Measurements from ENCODE around the gene SCAMP2. TPM values are rescaled to one million over a fixed set of nuclear protein-coding genes. Genes with fewer than 3 reads are reported as not detected.

SCAMP2 gene
- total and polyA plus RNA-seq, 10 of the 15 experiments (the other 5 are each of a cell fraction or from before 2014, with no cell fraction given): 10.9 to 158 (median 99.6) TPM

DNA sequence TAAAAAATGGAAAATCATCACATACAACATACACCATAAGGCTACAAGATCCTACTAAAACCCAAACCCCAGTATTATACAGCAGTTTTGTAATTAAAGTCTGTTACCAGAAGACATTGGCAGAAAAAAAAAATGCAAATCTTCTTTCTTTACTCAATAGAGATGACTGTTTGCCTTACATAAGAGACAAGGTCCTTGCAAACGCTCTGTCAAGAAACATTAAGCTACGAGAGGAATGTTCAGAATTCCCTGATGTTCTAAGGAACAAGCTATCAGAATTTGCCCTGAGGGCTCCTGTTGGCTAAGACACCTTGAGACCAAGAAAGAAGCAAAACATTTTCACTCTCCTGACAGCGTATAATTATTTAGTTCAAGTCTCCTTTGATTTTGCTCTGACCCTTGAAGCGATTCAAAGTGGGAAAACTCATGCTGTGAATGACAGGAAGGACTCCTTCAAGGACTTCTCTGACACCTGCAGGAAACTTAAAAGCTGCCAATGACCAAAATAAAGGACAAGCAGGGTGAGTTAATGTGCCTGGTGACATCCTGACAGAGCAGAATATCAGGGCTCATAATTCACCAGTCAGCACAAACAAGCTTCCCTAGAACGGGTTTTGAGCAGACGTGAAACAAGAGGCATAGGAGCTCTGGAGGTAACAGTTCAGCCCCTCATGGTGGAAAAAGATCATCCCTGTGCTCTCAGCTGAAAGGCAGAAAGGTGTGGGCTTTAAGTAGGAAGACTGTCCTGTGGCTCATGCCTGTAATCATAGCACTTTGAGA is 2.5 kb downstream of the SCAMP2 start:
- CTCF ChIA-PET: interaction anchor here (1.1 to 11.2 kb wide), 21 partner anchors 9 to 102 kb away, joined by 3 to 129 read pairs (median 5); partner anchors contain the start of gene FAM219B
- TSS peak; percentile 81 for BruUV-seq (replicated peaks)
- intact Hi-C loops (cut with micrococcal nuclease; ENCODE audit: unreplicated experiment) (loop anchor here (2.0 kb wide), 2 partner anchors 14 to 28 kb away; partner anchors contain the start of gene ULK3), in situ Hi-C loops (cut with MboI) (no loop called here)
- Histone ChIP-seq H3K36me3 (ENCODE audit: control insufficient read depth in 2 of 2, insufficient read depth in 2 of 2, low read length in 1 of 2) (peaks cover 2 to 16% of the 10 kb centered on the region in 2 experiments; a peak in 2 of 4 replicates), H3K9me3 (replicated peaks; ENCODE audit: control insufficient read depth, insufficient read depth, low read length) (peaks cover 12% of the 10 kb centered on the region), H3K79me2 (ENCODE audit: control insufficient read depth, insufficient read depth, low read length) (peaks cover 68% of the 10 kb centered on the region), H3K4me1 (ENCODE audit: control insufficient read depth, insufficient read depth, low read length) (peaks cover 40% of the 10 kb centered on the region), H2AFZ (ENCODE audit: control insufficient read depth, low read depth, low read length) (no peak overlapping the region), H3K9ac (ENCODE audit: control insufficient read depth, insufficient read depth, low read length) (peak overlapping the region; percentile 70), H3K27ac (ENCODE audit: control insufficient read depth, insufficient read depth) (peak overlapping the region; percentile 94), H3K4me3 (peak overlapping the region; percentile 93), H3K4me2 (ENCODE audit: control insufficient read depth, insufficient read depth) (peak overlapping the region; percentile 79), H4K20me1 (ENCODE audit: control insufficient read depth, insufficient read depth) (no peaks in the 10 kb centered on the region), H3K27me3 (replicated peaks in 1 of 2; ENCODE audit: control insufficient read depth in 2 of 2, insufficient read depth in 2 of 2, low read length in 1 of 2) (no peaks in the 10 kb centered on the region)
- SMC1A ChIA-PET (ENCODE audit: uncharacterized antibody, unreplicated experiment): interaction anchor here (0.8 to 6.5 kb wide), 25 partner anchors 12 to 486 kb away, joined by 3 to 120 read pairs (median 5); partner anchors contain the start of genes CLK3, FAM219B and ULK3
- 0% methylated on average over 6 of the region's 6 CpGs for WGBS (ENCODE audit: insufficient coverage, insufficient replicate concordance, low lambda C conversion rate, missing lambda C conversion rate)
- RAD21 ChIA-PET (ENCODE audit: unreplicated experiment): interaction anchor here (0.9 to 4.8 kb wide), 21 partner anchors 11 to 157 kb away, joined by 3 to 57 read pairs (median 10); partner anchors contain the start of genes CSK, FAM219B, SCAMP5 and ULK3
- DNase-seq (ENCODE audit: low read depth, low spot score) (no peak), FAIRE-seq (peak; percentile 23), ATAC-seq (no peak)
- POLR2A ChIA-PET: interaction anchor here (0.6 to 5.2 kb wide), 25 partner anchors 12 to 252 kb away, joined by 3 to 80 read pairs (median 4); partner anchors contain the start of genes CSK, FAM219B, MPI and ULK3
- TF ChIP-seq TARDBP (IDR thresholded peaks at IDR 0.05; ENCODE audit: borderline replicate concordance): no peak
- TF ChIP-seq KDM1A (IDR thresholded peaks at IDR 0.05; ENCODE audit: borderline replicate concordance): no peak
- TF ChIP-seq POLR2AphosphoS5 (IDR thresholded peaks at IDR 0.05; ENCODE audit: low read length): peak; percentile 32; the same call in 1 of the 2 replicates
- TF ChIP-seq GABPA (IDR thresholded peaks at IDR 0.05; ENCODE audit: low read depth): no peak
- TF ChIP-seq RUNX3 (IDR thresholded peaks at IDR 0.05; ENCODE audit: low read length): 0 out of 2 replicates have a peak, but pooled peaks have one; percentile 5
- no peak for TF ChIP-seq SIX5 (IDR thresholded peaks at IDR 0.05; ENCODE audit: low read depth, low read length, severe bottlenecking)
- TF ChIP-seq, protein P1, sequence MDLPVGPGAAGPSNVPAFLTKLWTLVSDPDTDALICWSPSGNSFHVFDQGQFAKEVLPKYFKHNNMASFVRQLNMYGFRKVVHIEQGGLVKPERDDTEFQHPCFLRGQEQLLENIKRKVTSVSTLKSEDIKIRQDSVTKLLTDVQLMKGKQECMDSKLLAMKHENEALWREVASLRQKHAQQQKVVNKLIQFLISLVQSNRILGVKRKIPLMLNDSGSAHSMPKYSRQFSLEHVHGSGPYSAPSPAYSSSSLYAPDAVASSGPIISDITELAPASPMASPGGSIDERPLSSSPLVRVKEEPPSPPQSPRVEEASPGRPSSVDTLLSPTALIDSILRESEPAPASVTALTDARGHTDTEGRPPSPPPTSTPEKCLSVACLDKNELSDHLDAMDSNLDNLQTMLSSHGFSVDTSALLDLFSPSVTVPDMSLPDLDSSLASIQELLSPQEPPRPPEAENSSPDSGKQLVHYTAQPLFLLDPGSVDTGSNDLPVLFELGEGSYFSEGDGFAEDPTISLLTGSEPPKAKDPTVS (IDR thresholded peaks at IDR 0.05; ENCODE audit: low read depth, low read length): no peak
- no peak; the same call in 1 of the 2 replicates for TF ChIP-seq CBX5 (IDR thresholded peaks at IDR 0.05; ENCODE audit: low read depth)
- TF ChIP-seq ETV6 (conservative IDR thresholded peaks at IDR 0.05 in 1 of 2, IDR thresholded peaks at IDR 0.05 in 1 of 2; ENCODE audit: borderline replicate concordance in 1 of 2, low read depth in 1 of 2): no peak
- TF ChIP-seq PML (IDR thresholded peaks at IDR 0.05; ENCODE audit: low read length): no peak
- TF ChIP-seq, protein P2, sequence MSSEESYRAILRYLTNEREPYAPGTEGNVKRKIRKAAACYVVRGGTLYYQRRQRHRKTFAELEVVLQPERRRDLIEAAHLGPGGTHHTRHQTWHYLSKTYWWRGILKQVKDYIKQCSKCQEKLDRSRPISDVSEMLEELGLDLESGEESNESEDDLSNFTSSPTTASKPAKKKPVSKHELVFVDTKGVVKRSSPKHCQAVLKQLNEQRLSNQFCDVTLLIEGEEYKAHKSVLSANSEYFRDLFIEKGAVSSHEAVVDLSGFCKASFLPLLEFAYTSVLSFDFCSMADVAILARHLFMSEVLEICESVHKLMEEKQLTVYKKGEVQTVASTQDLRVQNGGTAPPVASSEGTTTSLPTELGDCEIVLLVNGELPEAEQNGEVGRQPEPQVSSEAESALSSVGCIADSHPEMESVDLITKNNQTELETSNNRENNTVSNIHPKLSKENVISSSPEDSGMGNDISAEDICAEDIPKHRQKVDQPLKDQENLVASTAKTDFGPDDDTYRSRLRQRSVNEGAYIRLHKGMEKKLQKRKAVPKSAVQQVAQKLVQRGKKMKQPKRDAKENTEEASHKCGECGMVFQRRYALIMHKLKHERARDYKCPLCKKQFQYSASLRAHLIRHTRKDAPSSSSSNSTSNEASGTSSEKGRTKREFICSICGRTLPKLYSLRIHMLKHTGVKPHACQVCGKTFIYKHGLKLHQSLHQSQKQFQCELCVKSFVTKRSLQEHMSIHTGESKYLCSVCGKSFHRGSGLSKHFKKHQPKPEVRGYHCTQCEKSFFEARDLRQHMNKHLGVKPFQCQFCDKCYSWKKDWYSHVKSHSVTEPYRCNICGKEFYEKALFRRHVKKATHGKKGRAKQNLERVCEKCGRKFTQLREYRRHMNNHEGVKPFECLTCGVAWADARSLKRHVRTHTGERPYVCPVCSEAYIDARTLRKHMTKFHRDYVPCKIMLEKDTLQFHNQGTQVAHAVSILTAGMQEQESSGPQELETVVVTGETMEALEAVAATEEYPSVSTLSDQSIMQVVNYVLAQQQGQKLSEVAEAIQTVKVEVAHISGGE (CRISPR knock-in tag; IDR thresholded peaks at IDR 0.05): no peak
- TF ChIP-seq, protein P3, sequence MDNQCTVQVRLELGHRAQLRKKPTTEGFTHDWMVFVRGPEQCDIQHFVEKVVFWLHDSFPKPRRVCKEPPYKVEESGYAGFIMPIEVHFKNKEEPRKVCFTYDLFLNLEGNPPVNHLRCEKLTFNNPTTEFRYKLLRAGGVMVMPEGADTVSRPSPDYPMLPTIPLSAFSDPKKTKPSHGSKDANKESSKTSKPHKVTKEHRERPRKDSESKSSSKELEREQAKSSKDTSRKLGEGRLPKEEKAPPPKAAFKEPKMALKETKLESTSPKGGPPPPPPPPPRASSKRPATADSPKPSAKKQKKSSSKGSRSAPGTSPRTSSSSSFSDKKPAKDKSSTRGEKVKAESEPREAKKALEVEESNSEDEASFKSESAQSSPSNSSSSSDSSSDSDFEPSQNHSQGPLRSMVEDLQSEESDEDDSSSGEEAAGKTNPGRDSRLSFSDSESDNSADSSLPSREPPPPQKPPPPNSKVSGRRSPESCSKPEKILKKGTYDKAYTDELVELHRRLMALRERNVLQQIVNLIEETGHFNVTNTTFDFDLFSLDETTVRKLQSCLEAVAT (IDR thresholded peaks at IDR 0.05): peak; percentile 44; the same call in 1 of the 2 replicates
- TF ChIP-seq STAT1 (conservative IDR thresholded peaks at IDR 0.05): no peak
- TF ChIP-seq CBX3 (IDR thresholded peaks at IDR 0.05; ENCODE audit: borderline replicate concordance, low read depth): no peak
- TF ChIP-seq HDAC6 (IDR thresholded peaks at IDR 0.05; ENCODE audit: unreplicated experiment): no peak
- 0 out of 2 replicates have a peak, but pooled peaks have one; percentile 39 for TF ChIP-seq CHD1 (IDR thresholded peaks at IDR 0.05; ENCODE audit: low read depth, low read length)
